HepG2 (cell line): ENCODE measurements around the gene CPEB4. TPM values are rescaled to one million over a fixed set of nuclear protein-coding genes. Genes with fewer than 3 reads are reported as not detected.

Source experiments
- FOSL2 ChIP-seq: sonication (generic); formaldehyde crosslinking; IDR thresholded peaks from 2 replicates; pipeline ENCODE4 v1.4.0; 2020; ENCODE audit warnings: missing genetic modification reagents
- GABPA ChIP-seq, 2 experiments: IDR thresholded peaks; 2 replicates each; pipeline ENCODE4 v1.6.1; 2011 to 2016; ENCODE audit warnings: low read depth in 2 of 2, low read length in 1 of 2, missing biosample characterization in 1 of 2, missing genetic modification characterization in 1 of 2
- MBNL3 ChIP-seq: fragments of 250-450 bp; sonication (Bioruptor Pico); conservative IDR thresholded peaks from 2 replicates; pipeline ENCODE4 v1.8.0; 2022; ENCODE audit warnings: mild to moderate bottlenecking, inconsistent platforms
- NFE2L2 ChIP-seq: fragments of 150-350 bp; IDR thresholded peaks from 2 replicates; pipeline ENCODE4 v1.6.1; 2014; ENCODE audit warnings: low read length
- NR2C2 ChIP-seq: sonication (generic); formaldehyde crosslinking; IDR thresholded peaks from 2 replicates; pipeline ENCODE4 v1.4.0; 2020; ENCODE audit warnings: missing genetic modification reagents, mild to moderate bottlenecking, moderate library complexity, borderline replicate concordance
- SIX4 ChIP-seq: sonication (generic); formaldehyde crosslinking; IDR thresholded peaks from 2 replicates; pipeline ENCODE4 v1.4.0; 2020; ENCODE audit warnings: missing genetic modification reagents
- TFDP1 ChIP-seq: IDR thresholded peaks from 2 replicates; pipeline ENCODE4 v1.6.1; 2016; ENCODE audit warnings: missing compliant biosample characterization, missing genetic modification reagents, borderline replicate concordance
- ZNF275 ChIP-seq: sonication (generic); formaldehyde crosslinking; IDR thresholded peaks from 2 replicates; pipeline ENCODE4 v1.8.0; 2022; ENCODE audit warnings: missing genetic modification reagents, mild to moderate bottlenecking, inconsistent platforms, borderline replicate concordance
- ZNF367 ChIP-seq: sonication (generic); formaldehyde crosslinking; IDR thresholded peaks from 2 replicates; pipeline ENCODE4 v1.4.0; 2020; ENCODE audit warnings: missing genetic modification reagents, borderline replicate concordance
- ZNF382 ChIP-seq: sonication (generic); formaldehyde crosslinking; IDR thresholded peaks from 2 replicates; pipeline ENCODE4 v1.5.0; 2020; ENCODE audit warnings: missing genetic modification reagents, mild to moderate bottlenecking, borderline replicate concordance
- ZNF44 ChIP-seq: sonication (generic); formaldehyde crosslinking; IDR thresholded peaks from 2 replicates; pipeline ENCODE4 v1.5.1; 2020; ENCODE audit warnings: mild to moderate bottlenecking, missing genetic modification reagents
- ZNF460 ChIP-seq: sonication (generic); formaldehyde crosslinking; IDR thresholded peaks from 2 replicates; pipeline ENCODE4 v1.5.1; 2020; ENCODE audit warnings: missing genetic modification reagents, mild to moderate bottlenecking, borderline replicate concordance
- ZNF552 ChIP-seq: sonication (generic); formaldehyde crosslinking; IDR thresholded peaks from 2 replicates; pipeline ENCODE4 v1.9.0; 2022; ENCODE audit warnings: missing genetic modification reagents, mild to moderate bottlenecking, borderline replicate concordance
- ZNF7 ChIP-seq: IDR thresholded peaks from 2 replicates; pipeline ENCODE4 v1.6.1; 2016; ENCODE audit warnings: missing biosample characterization, missing genetic modification reagents
- ZNF780A ChIP-seq: sonication (generic); formaldehyde crosslinking; IDR thresholded peaks from 2 replicates; pipeline ENCODE4 v1.8.0; 2022; ENCODE audit warnings: mild to moderate bottlenecking, missing genetic modification reagents, moderate library complexity
- polyA plus RNA-seq, 8 experiments: library from polyadenylated mRNA; depleted of rRNA in 3 of 8; stranded (reverse) in 7 of 8; unstranded in 1 of 8; fragments of >200 nt; fragmentation: Illumina TruSeq in 4 of 8; extraction: Trizol in 4 of 8; gene quantifications; 2 replicates each; pipeline versions ENCODE4 v1.2.1 to v1.2.3, GENCODE V29; 2011 to 2016; ENCODE audit warnings: low read depth in 4 of 8, missing spikeins in 1 of 8, mixed read lengths in 1 of 8; ENCODE audit not compliant: insufficient read depth in 1 of 8
- total RNA-seq, 5 experiments: library from RNA; depleted of rRNA; stranded (reverse); fragments of >200 nt; fragmentation: Illumina TruSeq; extraction: Trizol; gene quantifications; 2 replicates each; pipeline ENCODE4 v1.2.3, GENCODE V29; 2016; ENCODE audit warnings: low read depth in 1 of 5
- TF ChIP-seq, protein P1 (sequence below): sonication (generic); formaldehyde crosslinking; IDR thresholded peaks from 2 replicates; pipeline ENCODE4 v1.4.0; 2020; ENCODE audit warnings: missing genetic modification reagents
- TF ChIP-seq, protein P2 (sequence below): IDR thresholded peaks from 2 replicates; pipeline ENCODE4 v1.6.1; 2016; ENCODE audit warnings: control low read depth
- TF ChIP-seq, protein P3 (sequence below): sonication (generic); formaldehyde crosslinking; IDR thresholded peaks from 2 replicates; pipeline ENCODE4 v1.9.0; 2022; ENCODE audit warnings: missing genetic modification reagents, mild to moderate bottlenecking, borderline replicate concordance
- TF ChIP-seq, protein P4 (sequence below): fragments of 450-650 bp; IDR thresholded peaks from 2 replicates; pipeline ENCODE4 v1.6.1; 2017

Gene CPEB4
- total and polyA plus RNA-seq, 2 of the 13 experiments (the other 11 are each of a cell fraction or from before 2014, with no cell fraction given), result 7.7 to 26.7 TPM

- TF ChIP-seq, protein P1, sequence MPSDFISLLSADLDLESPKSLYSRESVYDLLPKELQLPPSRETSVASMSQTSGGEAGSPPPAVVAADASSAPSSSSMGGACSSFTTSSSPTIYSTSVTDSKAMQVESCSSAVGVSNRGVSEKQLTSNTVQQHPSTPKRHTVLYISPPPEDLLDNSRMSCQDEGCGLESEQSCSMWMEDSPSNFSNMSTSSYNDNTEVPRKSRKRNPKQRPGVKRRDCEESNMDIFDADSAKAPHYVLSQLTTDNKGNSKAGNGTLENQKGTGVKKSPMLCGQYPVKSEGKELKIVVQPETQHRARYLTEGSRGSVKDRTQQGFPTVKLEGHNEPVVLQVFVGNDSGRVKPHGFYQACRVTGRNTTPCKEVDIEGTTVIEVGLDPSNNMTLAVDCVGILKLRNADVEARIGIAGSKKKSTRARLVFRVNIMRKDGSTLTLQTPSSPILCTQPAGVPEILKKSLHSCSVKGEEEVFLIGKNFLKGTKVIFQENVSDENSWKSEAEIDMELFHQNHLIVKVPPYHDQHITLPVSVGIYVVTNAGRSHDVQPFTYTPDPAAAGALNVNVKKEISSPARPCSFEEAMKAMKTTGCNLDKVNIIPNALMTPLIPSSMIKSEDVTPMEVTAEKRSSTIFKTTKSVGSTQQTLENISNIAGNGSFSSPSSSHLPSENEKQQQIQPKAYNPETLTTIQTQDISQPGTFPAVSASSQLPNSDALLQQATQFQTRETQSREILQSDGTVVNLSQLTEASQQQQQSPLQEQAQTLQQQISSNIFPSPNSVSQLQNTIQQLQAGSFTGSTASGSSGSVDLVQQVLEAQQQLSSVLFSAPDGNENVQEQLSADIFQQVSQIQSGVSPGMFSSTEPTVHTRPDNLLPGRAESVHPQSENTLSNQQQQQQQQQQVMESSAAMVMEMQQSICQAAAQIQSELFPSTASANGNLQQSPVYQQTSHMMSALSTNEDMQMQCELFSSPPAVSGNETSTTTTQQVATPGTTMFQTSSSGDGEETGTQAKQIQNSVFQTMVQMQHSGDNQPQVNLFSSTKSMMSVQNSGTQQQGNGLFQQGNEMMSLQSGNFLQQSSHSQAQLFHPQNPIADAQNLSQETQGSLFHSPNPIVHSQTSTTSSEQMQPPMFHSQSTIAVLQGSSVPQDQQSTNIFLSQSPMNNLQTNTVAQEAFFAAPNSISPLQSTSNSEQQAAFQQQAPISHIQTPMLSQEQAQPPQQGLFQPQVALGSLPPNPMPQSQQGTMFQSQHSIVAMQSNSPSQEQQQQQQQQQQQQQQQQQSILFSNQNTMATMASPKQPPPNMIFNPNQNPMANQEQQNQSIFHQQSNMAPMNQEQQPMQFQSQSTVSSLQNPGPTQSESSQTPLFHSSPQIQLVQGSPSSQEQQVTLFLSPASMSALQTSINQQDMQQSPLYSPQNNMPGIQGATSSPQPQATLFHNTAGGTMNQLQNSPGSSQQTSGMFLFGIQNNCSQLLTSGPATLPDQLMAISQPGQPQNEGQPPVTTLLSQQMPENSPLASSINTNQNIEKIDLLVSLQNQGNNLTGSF (CRISPR knock-in tag), result no peak
- TF ChIP-seq ZNF780A (0 out of 2 replicates have a peak, but pooled peaks have one; percentile 62), TFDP1 (CRISPR knock-in tag) (0 out of 2 replicates have a peak, but pooled peaks have one; percentile 1), ZNF44 (CRISPR knock-in tag) (no peak), NFE2L2 (no peak), ZNF552 (no peak), NR2C2 (CRISPR knock-in tag) (no peak), ZNF7 (CRISPR knock-in tag) (no peak), SIX4 (CRISPR knock-in tag) (no peak), ZNF275 (CRISPR knock-in tag) (no peak), FOSL2 (no peak), ZNF460 (CRISPR knock-in tag) (no peak), ZNF382 (no peak), ZNF367 (CRISPR knock-in tag) (no peak), GABPA (IDR thresholded peaks at IDR 0.05; ENCODE audit: low read depth, low read length) (no peak), GABPA (CRISPR knock-in tag; IDR thresholded peaks at IDR 0.05; ENCODE audit: low read depth) (no peak), MBNL3 (CRISPR knock-in tag) (no peak)
- TF ChIP-seq, protein P2, sequence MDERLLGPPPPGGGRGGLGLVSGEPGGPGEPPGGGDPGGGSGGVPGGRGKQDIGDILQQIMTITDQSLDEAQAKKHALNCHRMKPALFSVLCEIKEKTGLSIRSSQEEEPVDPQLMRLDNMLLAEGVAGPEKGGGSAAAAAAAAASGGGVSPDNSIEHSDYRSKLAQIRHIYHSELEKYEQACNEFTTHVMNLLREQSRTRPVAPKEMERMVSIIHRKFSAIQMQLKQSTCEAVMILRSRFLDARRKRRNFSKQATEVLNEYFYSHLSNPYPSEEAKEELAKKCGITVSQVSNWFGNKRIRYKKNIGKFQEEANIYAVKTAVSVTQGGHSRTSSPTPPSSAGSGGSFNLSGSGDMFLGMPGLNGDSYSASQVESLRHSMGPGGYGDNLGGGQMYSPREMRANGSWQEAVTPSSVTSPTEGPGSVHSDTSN (CRISPR knock-in tag), result no peak
- TF ChIP-seq, protein P3, sequence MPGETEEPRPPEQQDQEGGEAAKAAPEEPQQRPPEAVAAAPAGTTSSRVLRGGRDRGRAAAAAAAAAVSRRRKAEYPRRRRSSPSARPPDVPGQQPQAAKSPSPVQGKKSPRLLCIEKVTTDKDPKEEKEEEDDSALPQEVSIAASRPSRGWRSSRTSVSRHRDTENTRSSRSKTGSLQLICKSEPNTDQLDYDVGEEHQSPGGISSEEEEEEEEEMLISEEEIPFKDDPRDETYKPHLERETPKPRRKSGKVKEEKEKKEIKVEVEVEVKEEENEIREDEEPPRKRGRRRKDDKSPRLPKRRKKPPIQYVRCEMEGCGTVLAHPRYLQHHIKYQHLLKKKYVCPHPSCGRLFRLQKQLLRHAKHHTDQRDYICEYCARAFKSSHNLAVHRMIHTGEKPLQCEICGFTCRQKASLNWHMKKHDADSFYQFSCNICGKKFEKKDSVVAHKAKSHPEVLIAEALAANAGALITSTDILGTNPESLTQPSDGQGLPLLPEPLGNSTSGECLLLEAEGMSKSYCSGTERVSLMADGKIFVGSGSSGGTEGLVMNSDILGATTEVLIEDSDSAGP (CRISPR knock-in tag), result no peak
- TF ChIP-seq, protein P4, sequence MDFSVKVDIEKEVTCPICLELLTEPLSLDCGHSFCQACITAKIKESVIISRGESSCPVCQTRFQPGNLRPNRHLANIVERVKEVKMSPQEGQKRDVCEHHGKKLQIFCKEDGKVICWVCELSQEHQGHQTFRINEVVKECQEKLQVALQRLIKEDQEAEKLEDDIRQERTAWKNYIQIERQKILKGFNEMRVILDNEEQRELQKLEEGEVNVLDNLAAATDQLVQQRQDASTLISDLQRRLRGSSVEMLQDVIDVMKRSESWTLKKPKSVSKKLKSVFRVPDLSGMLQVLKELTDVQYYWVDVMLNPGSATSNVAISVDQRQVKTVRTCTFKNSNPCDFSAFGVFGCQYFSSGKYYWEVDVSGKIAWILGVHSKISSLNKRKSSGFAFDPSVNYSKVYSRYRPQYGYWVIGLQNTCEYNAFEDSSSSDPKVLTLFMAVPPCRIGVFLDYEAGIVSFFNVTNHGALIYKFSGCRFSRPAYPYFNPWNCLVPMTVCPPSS, result no peak
These were observed 85.4 kb downstream of the CPEB4 start (continued) for GRCh38 chr5:173973616-173973969.
